Right renal cortex interstitium (tissue), 3 donors: ENCODE results near the gene ANGPT4. TPM values are rescaled to one million over a fixed set of nuclear protein-coding genes. Genes with fewer than 3 reads are reported as not detected.

Source experiments
- DNase-seq, 3 donors: peaks; one replicate each; pipeline ENCODE4 v3.0.0-alpha.2; 2013; ENCODE audit warnings: low read depth in 3 of 3, low spot score in 2 of 3
- polyA plus RNA-seq, 3 donors: library from polyadenylated mRNA; unstranded; fragments of 120-200 nt; gene quantifications; one replicate each; pipeline ENCODE4 v1.2.1, GENCODE V29; 2013; ENCODE audit not compliant: insufficient read length in 3 of 3

The ANGPT4 gene
- polyA plus RNA-seq, 3 donors = 0.15 to 0.50 (median 0.31) TPM

DNA sequence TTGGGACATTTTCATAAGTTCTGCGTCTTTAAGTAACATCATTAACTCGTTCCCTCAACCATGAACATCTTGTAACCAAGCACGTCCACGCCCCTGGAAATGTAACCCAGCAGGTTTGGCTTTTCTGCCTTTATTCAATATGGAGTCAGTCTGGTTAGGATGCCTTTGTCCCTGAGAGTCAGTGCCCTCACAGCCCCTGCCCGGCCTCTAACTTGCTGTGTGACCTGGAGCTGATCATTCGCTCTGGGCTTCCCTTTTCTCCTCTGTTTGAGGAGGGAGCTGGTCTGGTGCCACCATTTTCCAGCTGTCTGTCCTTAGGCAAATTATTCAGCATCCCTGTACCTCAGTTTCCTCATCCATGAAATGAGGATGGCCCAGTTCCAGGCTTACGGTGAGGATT lies 26.5 kb upstream of the ANGPT4 start:
- DNase-seq = no peak

DNA sequence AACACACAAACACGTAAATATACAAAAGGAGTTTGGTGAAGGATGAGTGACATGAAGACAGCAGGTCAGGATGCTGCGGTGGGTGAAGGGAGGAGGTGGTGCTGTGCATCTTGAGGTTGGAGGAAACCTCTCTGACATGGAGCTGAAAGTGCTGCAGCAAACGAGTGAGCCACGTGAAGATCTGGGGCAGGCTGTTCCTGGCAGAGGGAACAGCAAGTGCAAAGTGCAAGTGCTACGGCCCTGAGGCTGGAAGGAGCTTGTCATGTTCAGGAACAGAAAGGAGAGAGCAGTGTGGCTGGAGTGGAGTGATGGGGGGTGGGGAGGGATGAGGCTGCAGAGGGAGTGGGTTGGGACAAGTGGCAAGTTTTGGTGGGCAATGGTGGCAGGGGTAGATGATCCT lies 24.8 kb upstream of the ANGPT4 start:
- DNase-seq = no peak

DNA sequence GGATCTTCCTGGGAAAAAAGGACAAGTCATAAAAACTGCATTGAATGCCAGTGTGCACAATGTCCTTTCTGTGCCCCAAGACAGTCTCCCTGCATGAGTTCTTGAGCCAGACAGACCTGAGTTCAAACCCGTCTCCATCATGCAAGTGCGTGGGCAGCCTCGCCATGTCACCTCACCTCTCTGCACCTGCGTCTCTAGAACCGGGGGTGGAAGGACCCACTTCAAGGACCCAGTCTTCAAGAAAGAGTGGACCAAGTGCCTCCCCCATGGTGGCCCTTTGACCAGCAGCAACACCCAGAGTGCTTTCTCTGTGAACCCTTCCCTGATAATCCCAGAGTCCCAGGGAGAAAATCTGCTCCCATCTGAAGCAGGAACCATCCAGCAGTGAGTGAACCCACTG lies 23.5 kb upstream of the ANGPT4 start:
- DNase-seq = no peak

DNA sequence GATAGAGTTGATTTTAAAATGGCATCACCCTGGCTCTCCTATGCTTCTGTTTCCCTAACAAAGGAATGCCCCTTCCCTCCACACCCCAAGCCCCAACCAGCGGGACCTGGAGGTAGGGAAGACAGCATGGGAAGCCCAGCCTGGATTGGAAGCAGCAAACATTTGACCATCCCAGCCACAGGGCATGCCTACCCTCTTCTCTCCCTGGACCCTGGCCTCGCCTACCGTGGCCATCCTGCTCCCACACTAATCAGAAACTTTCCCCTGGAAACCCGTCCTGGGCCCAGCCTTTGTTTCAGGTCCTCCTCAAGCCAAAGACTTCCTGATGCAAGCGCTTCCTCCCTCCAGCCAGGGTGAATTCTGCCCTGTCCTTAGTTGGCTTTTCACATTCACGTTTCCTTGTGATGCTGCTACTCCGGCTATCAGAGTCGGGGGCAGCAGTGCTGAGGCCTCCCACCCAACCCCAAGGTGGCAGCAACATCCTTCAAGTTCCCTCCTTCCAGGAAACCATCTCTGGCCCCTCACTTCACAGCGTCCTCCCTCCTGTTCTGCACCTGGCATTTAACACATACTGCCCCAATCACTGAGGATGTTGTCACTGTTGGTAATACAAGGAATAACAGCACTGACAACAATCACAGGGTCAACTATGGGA lies 18.2 kb upstream of the ANGPT4 start:
- no peak for DNase-seq

DNA sequence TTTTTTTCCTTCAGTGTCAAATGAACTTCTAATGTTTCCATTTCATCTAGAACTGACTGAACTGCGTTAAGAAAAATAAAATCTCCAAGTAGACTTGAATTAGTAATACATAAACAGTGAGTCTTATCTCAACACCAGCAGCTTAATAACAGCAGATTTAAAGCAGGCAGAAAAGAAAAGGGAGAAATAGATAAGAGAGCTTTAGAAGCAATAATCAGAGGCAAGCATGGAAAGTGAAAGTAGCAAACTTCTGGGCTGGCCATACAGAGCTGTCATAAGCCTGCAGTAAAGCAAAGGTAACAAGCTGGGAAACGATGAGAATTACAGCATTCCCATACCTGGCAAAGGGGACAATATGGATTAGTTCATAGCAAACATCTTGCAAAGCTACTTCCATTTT lies 16.9 kb upstream of the ANGPT4 start:
- DNase-seq = no peak

DNA sequence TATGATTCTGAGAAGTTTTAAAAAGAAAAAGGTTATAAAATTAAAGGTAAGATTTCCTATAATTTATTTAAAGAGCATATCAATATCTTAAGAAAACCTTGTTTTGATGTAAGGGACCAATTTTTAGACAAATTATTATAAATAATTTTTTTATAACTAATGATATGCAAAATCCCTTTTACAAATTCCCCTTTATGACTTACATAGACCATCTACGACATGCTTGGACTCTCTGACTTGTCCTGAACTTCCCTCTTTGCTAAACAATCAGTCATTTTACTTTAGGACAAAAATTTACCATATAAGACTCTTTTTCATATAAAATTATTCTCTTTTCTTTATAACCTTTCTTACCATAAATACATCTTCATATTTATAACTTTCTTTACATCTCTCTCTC lies 15.3 kb upstream of the ANGPT4 start:
- DNase-seq = no peak

DNA sequence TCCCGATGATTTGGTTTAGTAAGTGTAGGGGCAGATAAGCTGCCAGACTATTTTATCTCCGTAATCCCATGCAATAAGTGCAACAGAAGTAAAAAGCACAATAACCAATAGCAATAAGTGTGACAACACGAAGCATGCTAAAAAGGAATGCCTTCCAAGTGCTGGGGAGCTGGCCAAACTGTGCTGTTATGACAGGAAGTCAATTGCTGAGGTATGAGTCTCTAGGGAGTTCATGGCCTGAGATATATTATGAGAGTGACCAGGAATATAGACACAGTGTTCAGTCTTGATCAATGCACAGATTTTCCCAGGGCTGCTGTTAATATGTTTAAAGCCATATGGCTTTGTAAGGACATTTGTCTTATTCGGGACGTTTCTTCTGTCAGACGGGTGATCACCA lies 10.5 kb upstream of the ANGPT4 start:
- no peak for DNase-seq

DNA sequence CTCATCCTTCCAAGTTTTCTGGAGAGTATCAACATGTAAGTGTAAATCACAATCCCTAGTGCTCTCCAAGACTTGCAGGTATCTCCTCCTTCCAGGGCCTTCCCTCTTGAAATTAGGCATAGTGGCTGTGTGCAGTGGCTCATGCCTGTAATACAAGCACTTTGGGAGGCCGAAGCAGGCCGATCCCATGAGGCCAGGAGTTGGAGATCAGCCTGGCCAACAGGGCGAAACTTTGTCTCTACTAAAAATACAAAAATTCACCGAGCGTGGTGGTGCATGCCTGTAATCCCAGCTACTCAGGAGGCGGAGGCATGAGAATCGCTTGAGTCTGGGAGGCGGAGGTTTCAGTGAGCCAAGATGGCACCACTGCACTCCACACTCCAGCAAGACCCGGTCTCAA lies 9.4 kb upstream of the ANGPT4 start:
- no peak for DNase-seq

DNA sequence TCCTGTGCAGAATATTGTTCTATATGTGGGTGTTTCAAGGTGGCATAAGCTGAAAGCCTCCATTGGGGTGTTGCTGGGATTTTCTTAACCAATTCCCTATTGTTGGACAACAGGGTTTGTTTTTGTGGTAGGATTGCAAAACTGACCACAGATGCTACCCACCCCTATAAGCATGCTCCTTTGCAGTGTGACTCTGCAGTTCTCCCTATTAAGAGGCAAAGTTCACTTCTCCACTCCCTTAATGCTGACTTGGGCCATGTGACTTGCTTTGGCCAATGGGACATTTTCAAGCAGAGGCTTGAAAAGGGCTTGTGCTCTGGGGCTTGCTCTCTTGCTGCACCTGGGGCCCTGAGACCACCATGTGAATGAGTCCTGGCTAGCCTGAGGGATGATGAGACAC lies 8.5 kb upstream of the ANGPT4 start:
- no peak for DNase-seq

DNA sequence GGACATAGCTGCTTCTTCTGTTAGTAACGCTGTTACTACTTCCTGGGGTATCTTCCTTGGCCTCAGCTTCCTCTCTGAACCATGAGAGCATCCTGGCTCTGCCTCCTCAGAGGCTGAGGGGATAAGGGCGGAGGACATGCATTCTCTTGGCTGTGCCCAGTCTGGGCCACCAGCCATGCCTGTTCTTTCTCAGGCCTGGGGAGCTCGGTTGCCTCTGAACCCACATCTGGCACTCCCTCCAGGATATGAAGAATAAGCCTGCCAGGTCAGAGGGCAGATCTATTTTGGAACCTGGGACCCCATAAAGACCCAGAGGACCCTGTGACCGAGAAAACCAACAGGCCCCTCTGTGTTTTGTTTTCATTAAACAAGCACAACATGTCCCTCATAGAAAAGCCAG lies 6.6 kb upstream of the ANGPT4 start:
- no peak for DNase-seq

DNA sequence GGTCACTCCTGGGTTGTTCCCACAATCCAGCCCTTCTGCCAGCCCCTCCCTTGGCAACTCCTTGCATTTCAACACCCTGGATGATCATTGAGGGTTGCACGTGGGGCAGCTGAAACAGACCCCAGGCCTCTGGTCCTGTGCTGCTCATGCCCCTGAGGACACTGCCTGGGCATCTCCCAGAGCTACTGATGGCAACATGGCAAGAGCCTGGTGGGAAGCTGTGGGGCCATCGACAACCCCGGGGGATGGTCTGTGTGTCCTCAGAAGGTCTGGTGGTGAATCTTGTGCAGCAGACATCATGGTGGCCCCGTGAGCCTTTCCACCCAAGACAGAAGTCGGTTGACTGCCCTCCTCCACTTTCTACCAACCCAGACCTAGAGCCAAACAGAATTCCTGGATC lies 4.9 kb upstream of the ANGPT4 start:
- DNase-seq = no peak

DNA sequence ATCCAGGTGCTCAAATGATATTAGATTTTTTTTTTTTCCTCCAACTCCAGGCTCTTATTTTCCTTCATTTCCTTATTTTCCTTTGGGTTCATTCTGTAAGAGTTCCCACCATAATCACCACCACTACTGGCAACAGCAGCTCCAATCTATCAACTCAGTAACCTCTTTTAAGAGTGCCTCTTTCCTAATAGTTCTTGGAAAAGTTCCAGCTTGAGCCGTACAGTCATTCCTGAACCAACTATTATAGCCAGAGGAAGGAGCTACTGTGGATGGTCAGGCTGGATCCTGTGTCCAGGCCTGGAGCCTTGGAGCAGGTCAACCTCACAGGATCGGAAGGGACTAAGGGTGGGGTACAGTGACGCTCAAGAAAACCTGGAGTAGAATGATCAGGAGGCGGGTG lies 4.2 kb upstream of the ANGPT4 start:
- DNase-seq = no peak

DNA sequence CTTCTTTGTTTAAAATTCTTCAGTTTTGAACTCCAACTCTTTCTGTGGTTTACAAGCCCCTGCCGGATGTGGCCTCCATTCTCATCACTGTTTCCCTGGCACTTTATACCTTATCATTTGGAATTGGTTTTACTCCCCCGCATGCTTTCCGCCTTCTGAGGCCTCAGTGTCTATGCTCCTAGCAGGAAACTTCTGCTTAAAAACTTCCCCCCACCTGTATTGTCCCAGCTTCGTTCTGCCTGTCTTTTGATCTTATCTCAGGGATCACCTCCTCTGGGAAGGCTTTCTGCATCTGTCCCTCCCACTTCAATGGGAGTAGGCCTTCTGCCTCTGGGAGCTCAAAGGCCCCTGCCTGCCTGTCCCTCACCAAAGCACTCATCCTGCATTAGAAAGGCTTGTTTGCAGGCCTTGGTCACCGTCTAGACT lies 3.4 kb upstream of the ANGPT4 start:
- no peak for DNase-seq

DNA sequence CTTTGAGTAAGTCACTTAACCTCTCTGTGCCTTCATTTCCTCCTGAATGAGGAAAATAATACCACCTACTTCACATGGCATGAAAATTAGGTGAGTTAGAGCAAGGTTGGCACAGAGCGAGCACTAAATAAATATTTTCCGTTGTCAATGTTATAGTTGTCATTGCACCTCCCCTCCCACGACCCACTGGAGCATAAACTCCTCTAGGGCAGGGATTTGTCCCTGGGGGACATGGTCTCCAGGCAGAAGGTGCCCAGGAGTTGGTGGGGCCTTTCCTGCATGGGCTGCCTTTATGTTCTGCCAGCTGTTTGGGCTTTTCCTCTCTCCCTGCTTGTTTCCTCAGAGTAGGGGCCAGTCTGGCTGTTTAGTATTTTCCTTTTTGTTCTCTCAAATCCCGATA lies 1.3 kb upstream of the ANGPT4 start:
- DNase-seq = no peak

DNA sequence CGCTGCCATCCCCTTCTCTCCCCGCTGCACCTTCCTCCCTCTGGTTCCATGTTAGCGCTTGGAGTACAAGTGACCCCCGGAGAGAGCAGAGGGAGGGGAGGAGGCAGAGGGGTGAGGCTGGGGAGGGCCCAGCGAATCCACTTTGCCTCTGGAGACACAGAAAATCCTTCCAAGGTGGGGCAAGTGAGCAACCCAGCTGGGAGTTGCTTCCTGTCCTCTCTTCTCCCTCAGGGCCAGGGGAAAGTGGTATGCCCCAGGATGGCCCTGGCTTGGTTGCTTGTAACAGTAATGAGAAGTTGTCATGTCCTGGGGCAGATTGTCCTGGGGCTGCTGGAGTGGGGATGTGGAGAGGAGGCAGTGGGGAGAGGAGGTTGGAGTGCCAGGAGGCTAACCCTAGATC lies 691 bp upstream of the ANGPT4 start:
- no peak for DNase-seq

DNA sequence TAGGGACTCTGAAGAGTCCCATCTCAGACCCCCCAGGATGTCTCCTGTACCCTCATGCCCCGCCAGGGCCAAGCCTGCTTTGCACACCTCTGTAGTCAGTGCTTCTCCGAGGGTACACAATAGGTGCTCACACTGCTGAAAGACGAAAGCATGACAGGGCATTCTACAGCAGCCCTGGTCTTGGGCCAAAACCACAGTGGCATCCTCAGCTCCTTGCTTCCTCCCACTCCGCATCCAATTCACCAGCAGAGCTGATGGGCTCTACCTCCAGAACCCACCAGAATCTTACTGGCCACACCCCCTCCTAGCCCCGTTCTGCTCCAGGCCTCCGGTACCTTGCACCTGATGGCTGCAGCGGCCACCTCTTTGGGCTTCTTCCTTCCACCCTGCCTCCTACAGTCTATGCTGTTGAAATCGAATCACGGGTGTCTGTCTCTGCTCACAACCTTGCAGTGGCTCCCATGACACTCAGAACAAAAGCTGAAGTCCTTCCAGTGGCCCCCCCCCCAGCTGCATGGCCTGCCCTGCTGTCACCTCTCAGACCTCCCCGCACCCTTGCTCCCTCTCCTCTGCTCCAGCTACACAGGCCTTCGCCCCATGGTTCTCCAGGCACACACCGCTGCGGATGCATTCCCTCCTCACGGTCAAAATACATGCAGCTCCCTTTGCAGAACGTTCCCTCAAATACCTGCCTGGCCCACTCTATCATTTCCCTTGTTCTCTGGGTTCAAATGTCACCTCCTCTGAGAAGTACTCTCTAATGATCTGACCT lies 1.2 kb downstream of the ANGPT4 start:
- DNase-seq = no peak

DNA sequence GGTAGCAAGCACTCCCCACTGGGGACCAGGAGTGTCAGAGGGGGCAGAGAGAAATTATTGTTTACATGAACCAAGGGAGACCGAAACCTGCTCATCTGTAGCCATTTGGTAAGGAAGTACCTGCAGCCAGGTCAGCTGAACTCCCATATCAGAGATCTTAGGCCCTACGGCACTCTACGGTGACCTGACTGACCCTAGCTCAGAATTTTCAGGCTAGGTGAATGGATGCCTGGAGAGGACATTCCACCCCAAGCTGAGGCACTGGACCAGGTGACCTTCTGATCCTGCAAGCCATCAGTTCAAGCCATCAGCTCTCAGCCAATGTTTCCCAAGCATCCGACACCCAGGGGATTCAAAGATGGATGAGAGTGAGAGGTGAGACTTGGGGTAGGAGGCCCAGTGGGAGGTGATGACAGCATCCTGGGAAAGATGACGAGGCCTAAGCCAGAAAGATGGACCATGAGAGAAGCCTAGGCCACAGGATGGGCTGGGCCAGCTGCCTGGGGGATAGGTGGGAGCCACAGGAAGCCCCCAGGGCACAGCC lies 2.8 kb downstream of the ANGPT4 start:
- DNase-seq = no peak

DNA sequence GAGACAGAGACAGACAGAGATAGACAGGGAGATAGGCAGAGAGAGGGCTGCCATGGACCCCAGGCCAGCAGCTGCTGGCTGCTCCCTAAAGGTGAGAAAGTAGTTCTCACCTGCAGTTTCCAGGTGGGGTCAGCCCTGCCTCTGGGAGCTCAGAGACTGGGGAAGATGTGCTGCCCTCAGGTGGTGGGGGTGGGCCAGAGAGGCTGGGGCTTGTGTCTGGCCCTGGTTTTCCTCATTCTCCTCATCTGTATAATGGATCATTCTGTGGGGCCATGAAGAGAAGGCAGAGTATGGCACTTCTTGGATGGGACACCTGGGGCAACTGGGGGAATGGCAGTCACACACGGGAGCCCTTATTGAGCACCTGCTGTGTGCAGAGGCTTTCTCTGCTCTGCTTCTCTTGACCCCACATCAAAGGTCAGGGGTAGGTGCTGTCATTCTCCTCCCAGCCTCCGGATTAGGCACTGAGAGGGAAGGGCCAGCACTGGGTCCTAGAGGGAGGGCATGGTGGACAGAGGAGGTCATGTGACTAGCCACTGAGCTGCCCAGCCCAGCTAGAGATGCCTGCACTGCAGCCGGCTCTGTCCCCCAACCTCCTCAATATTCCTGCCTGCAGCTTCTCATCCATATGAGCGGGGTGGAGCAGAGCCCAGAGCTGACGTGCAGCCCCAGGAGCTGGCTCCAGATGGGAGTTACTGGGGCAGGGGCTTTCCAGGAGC lies 4.1 kb downstream of the ANGPT4 start:
- DNase-seq = no peak

DNA sequence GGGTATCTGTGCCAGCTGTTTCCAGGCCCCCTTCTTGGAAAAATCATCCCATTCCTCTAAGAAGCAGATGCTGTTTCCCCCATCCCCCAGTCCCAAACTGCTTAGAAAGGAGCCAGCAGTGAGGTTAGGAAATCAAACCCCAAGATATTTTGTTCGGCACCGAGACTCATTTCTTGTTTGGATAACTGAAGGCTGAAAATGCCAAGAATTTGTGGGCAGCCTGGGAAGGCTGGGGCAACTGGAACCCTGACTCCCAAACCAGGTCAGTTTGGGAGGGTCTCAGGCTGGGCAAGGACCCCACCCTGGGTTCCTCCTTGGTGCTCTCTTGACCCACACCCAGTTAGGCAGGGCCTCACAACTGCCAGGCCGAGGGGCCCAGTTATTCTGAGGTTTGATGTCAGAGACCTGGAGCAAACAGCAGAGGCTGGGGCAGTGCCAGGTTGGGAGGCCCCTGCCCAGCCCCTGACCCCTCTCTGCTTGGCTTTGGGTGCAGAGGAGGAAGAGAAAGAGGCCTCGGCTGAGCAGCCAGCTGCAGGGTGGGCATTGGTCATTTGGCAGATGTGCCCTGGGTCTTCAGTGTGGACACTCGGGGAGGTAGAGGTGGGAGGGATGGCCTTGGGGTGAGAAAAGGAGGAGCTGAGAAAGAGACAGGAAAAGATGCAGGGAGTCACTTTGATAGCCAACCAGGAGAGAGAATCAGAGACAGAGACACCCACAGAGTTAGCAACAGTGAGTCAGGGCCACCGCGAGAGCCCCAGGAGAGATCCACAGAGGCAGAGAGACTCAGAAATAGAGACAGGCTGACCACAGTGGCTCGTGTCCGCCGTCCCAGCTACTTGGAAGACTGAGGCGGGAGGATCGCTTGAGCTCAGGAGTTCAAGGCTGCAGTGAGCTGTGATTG lies 5.0 kb downstream of the ANGPT4 start:
- DNase-seq = no peak

DNA sequence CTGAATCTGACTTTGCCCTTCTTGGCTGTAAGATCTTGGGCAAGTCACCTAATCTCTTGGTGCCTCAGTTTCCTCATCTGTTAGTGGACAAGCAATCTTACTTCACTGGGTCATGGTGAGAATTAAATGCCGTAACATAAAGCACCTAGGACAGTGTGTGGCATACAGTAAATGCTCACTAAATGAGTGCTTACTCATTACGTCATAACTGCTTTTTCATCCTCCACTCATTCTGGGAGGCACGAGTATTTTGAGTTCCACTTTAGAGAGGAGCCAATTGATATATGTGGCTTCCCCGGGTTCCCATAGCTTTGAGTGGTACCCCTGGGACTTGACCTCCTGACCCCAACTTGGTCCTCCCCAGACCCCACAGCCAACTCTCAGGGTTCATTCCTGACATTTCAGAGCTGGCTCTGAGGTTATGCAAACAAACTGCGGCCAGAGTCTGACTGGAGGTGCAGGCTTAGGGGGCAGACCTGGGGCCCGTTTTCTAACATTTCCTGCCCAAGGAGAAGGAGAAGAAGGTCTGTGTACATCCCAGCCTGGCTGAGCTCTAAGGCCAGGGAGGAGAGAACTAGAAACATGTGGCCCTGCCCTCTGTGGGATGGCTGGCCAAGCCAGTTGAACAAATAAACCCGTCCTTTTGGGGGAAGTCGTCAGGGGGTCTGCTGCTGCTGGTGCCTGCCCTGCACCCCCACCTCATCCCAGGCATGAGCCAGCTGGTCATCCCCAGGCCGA lies 5.8 kb downstream of the ANGPT4 start:
- DNase-seq = no peak
